Measurements from ENCODE around the gene TIPARP.

Gene TIPARP

GRCh38 chr3:156677536-156677935 lies 3.1 kb downstream of the TIPARP start:
- Histone ChIP-seq H3K4me1 (ENCODE audit: insufficient read depth, low read length) (no peaks in the 10 kb centered on the region), H3K36me3 (ENCODE audit: insufficient read depth, low read length) (peaks cover 5% of the 10 kb centered on the region; the same call in 1 of the 2 replicates), H3K9ac (ENCODE audit: low read depth, low read length) (no peak overlapping the region), H3K9me3 (ENCODE audit: control insufficient read depth, insufficient read depth, low read length) (no peaks in the 10 kb centered on the region)

GRCh38 chr3:156678197-156678596 lies 3.8 kb downstream of the TIPARP start:
- no peaks in the 10 kb centered on the region for H3K4me1 ChIP-seq (ENCODE audit: insufficient read depth, low read length)
- no peaks in the 10 kb centered on the region for H3K9me3 ChIP-seq (ENCODE audit: control insufficient read depth, insufficient read depth, low read length)
- no peak overlapping the region for H3K9ac ChIP-seq (ENCODE audit: low read depth, low read length)
- peaks cover 5% of the 10 kb centered on the region; the same call in 1 of the 2 replicates for H3K36me3 ChIP-seq (ENCODE audit: insufficient read depth, low read length)

- peaks cover 5% of the 10 kb centered on the region; the same call in 1 of the 2 replicates for H3K36me3 ChIP-seq (ENCODE audit: insufficient read depth, low read length)
- H3K4me1 ChIP-seq (ENCODE audit: insufficient read depth, low read length), result peaks cover 5% of the 10 kb centered on the region
- no peaks in the 10 kb centered on the region for H3K9me3 ChIP-seq (ENCODE audit: control insufficient read depth, insufficient read depth, low read length)
- no peak overlapping the region for H3K9ac ChIP-seq (ENCODE audit: low read depth, low read length)
Observed at GRCh38 chr3:156680243-156680914, 6.0 kb downstream of the TIPARP start.

- Histone ChIP-seq H3K9ac (ENCODE audit: low read depth, low read length) (no peak overlapping the region), H3K9me3 (ENCODE audit: control insufficient read depth, insufficient read depth, low read length) (no peaks in the 10 kb centered on the region), H3K36me3 (ENCODE audit: insufficient read depth, low read length) (peaks cover 5% of the 10 kb centered on the region; the same call in 1 of the 2 replicates), H3K4me1 (ENCODE audit: insufficient read depth, low read length) (peaks cover 5% of the 10 kb centered on the region)
Observed at GRCh38 chr3:156681002-156681401, 6.6 kb downstream of the TIPARP start.

- Histone ChIP-seq H3K9ac (ENCODE audit: low read depth, low read length) (no peak overlapping the region), H3K36me3 (ENCODE audit: insufficient read depth, low read length) (peaks cover 5% of the 10 kb centered on the region; the same call in 1 of the 2 replicates), H3K9me3 (ENCODE audit: control insufficient read depth, insufficient read depth, low read length) (no peaks in the 10 kb centered on the region), H3K4me1 (ENCODE audit: insufficient read depth, low read length) (peaks cover 5% of the 10 kb centered on the region)
Observed at GRCh38 chr3:156682501-156682900, 8.1 kb downstream of the TIPARP start.

- Histone ChIP-seq H3K9ac (ENCODE audit: low read depth, low read length) (no peak overlapping the region), H3K36me3 (ENCODE audit: insufficient read depth, low read length) (peaks cover 5% of the 10 kb centered on the region; the same call in 1 of the 2 replicates), H3K4me1 (ENCODE audit: insufficient read depth, low read length) (peaks cover 5% of the 10 kb centered on the region), H3K9me3 (ENCODE audit: control insufficient read depth, insufficient read depth, low read length) (no peaks in the 10 kb centered on the region)
Observed at GRCh38 chr3:156682963-156683362, 8.6 kb downstream of the TIPARP start.

GRCh38 chr3:156685198-156685597 lies 10.8 kb downstream of the TIPARP start:
- peaks cover 5% of the 10 kb centered on the region for H3K4me1 ChIP-seq (ENCODE audit: insufficient read depth, low read length)

GRCh38 chr3:156685752-156686151 lies 11.4 kb downstream of the TIPARP start:
- Histone ChIP-seq H3K4me1 (ENCODE audit: insufficient read depth, low read length) (peaks cover 5% of the 10 kb centered on the region), H3K9me3 (ENCODE audit: control insufficient read depth, insufficient read depth, low read length) (no peaks in the 10 kb centered on the region), H3K36me3 (ENCODE audit: insufficient read depth, low read length) (no peaks in the 10 kb centered on the region), H3K9ac (ENCODE audit: low read depth, low read length) (no peak overlapping the region)

More at GRCh38 chr3:156685198-156685597, 10.8 kb downstream of the TIPARP start:
- no peaks in the 10 kb centered on the region for H3K36me3 ChIP-seq (ENCODE audit: insufficient read depth, low read length)
- H3K9ac ChIP-seq (ENCODE audit: low read depth, low read length), result no peak overlapping the region
- H3K9me3 ChIP-seq (ENCODE audit: control insufficient read depth, insufficient read depth, low read length), result no peaks in the 10 kb centered on the region

- Histone ChIP-seq H3K9ac (ENCODE audit: low read depth, low read length) (no peak overlapping the region), H3K4me1 (ENCODE audit: insufficient read depth, low read length) (peaks cover 5% of the 10 kb centered on the region), H3K9me3 (ENCODE audit: control insufficient read depth, insufficient read depth, low read length) (no peaks in the 10 kb centered on the region), H3K36me3 (ENCODE audit: insufficient read depth, low read length) (no peaks in the 10 kb centered on the region)
Observed at GRCh38 chr3:156687023-156687422, 12.6 kb downstream of the TIPARP start.

GRCh38 chr3:156688632-156689452 lies 14.5 kb downstream of the TIPARP start:
- no peak overlapping the region for H3K9ac ChIP-seq (ENCODE audit: low read depth, low read length)
- H3K4me1 ChIP-seq (ENCODE audit: insufficient read depth, low read length), result peaks cover 5% of the 10 kb centered on the region
- no peaks in the 10 kb centered on the region for H3K36me3 ChIP-seq (ENCODE audit: insufficient read depth, low read length)
- no peaks in the 10 kb centered on the region for H3K9me3 ChIP-seq (ENCODE audit: control insufficient read depth, insufficient read depth, low read length)

GRCh38 chr3:156689608-156690007 lies 15.2 kb downstream of the TIPARP start:
- Histone ChIP-seq H3K36me3 (ENCODE audit: insufficient read depth, low read length) (no peaks in the 10 kb centered on the region), H3K4me1 (ENCODE audit: insufficient read depth, low read length) (peaks cover 5% of the 10 kb centered on the region), H3K9ac (ENCODE audit: low read depth, low read length) (no peak overlapping the region)

GRCh38 chr3:156691920-156692319 lies 17.5 kb downstream of the TIPARP start:
- H3K4me1 ChIP-seq (ENCODE audit: insufficient read depth, low read length), result no peaks in the 10 kb centered on the region
- H3K9ac ChIP-seq (ENCODE audit: low read depth, low read length), result no peak overlapping the region
- no peaks in the 10 kb centered on the region for H3K9me3 ChIP-seq (ENCODE audit: control insufficient read depth, insufficient read depth, low read length)
- no peaks in the 10 kb centered on the region for H3K36me3 ChIP-seq (ENCODE audit: insufficient read depth, low read length)

More at GRCh38 chr3:156689608-156690007, 15.2 kb downstream of the TIPARP start:
- H3K9me3 ChIP-seq (ENCODE audit: control insufficient read depth, insufficient read depth, low read length), result no peaks in the 10 kb centered on the region

GRCh38 chr3:156693166-156693565 lies 18.8 kb downstream of the TIPARP start:
- Histone ChIP-seq H3K9ac (ENCODE audit: low read depth, low read length) (no peak overlapping the region), H3K9me3 (ENCODE audit: control insufficient read depth, insufficient read depth, low read length) (no peaks in the 10 kb centered on the region), H3K4me1 (ENCODE audit: insufficient read depth, low read length) (no peaks in the 10 kb centered on the region), H3K36me3 (ENCODE audit: insufficient read depth, low read length) (no peaks in the 10 kb centered on the region)

GRCh38 chr3:156694536-156694935 lies 20.1 kb downstream of the TIPARP start:
- H3K9ac ChIP-seq (ENCODE audit: low read depth, low read length), result no peak overlapping the region
- H3K9me3 ChIP-seq (ENCODE audit: control insufficient read depth, insufficient read depth, low read length), result no peaks in the 10 kb centered on the region
- no peaks in the 10 kb centered on the region for H3K36me3 ChIP-seq (ENCODE audit: insufficient read depth, low read length)
- no peaks in the 10 kb centered on the region for H3K4me1 ChIP-seq (ENCODE audit: insufficient read depth, low read length)

- Histone ChIP-seq H3K9me3 (ENCODE audit: control insufficient read depth, insufficient read depth, low read length) (no peaks in the 10 kb centered on the region), H3K9ac (ENCODE audit: low read depth, low read length) (no peak overlapping the region), H3K36me3 (ENCODE audit: insufficient read depth, low read length) (peaks cover 6% of the 10 kb centered on the region), H3K4me1 (ENCODE audit: insufficient read depth, low read length) (no peaks in the 10 kb centered on the region)
Observed at GRCh38 chr3:156702367-156702766, 28.0 kb downstream of the TIPARP start.
